Transverse colon (tissue), 4 donors: ENCODE data around the gene IL20. TPM values are rescaled to one million over a fixed set of nuclear protein-coding genes. Genes with fewer than 3 reads are reported as not detected.

Experiments used
- DNase-seq: peaks from one replicate; pipeline ENCODE4 v3.0.0-alpha.2; 2019
- H3K27ac ChIP-seq, 4 donors: fragments of 200-600 bp; sonication (generic); 2 replicates each; pipeline ENCODE4 v1.5.1; 2016 to 2018; ENCODE audit warnings: inconsistent platforms in 4 of 4
- H3K27me3 ChIP-seq: fragments of 200-600 bp; sonication (generic); 2 replicates; pipeline ENCODE4 v1.5.1; 2017; ENCODE audit warnings: inconsistent platforms
- H3K36me3 ChIP-seq, 4 donors: fragments of 200-600 bp; sonication (generic); 2 replicates each; pipeline ENCODE4 v1.5.1; 2017 to 2019; ENCODE audit warnings: inconsistent platforms in 4 of 4
- H3K4me1 ChIP-seq, 4 donors: fragments of 200-600 bp; sonication (generic); 2 replicates each; pipeline ENCODE4 v1.5.1; 2017 to 2020; ENCODE audit warnings: inconsistent platforms in 4 of 4
- H3K4me3 ChIP-seq, 4 donors: fragments of 200-600 bp; sonication (generic); 1 replicate in 1 of 4; 2 replicates in 3 of 4; pipeline versions ENCODE4 v1.5.1 to v1.6.1; 2017 to 2019; ENCODE audit warnings: inconsistent platforms in 4 of 4
- H3K9me3 ChIP-seq, 2 donors: fragments of 200-600 bp; sonication (generic); 2 replicates each; pipeline ENCODE4 v1.5.1; 2017 to 2019; ENCODE audit warnings: inconsistent platforms in 2 of 2
- CTCF ChIP-seq, 5 experiments: fragments of 200-600 bp in 3 of 5; fragments of 450-650 bp in 2 of 5; sonication (generic) in 3 of 5; IDR thresholded peaks; 1 replicate in 2 of 5; 2 replicates in 3 of 5; pipeline ENCODE4 v1.5.1; 2016 to 2017; ENCODE audit warnings: antibody characterized with exemption in 5 of 5, inconsistent platforms in 3 of 5, mild to moderate bottlenecking in 2 of 5, moderate library complexity in 1 of 5
- EP300 ChIP-seq: sonication (generic); formaldehyde crosslinking; IDR thresholded peaks from one replicate; pipeline ENCODE4 v1.6.1; 2017; ENCODE audit warnings: antibody characterized with exemption, low read depth
- POLR2A ChIP-seq: fragments of 450-650 bp; IDR thresholded peaks from one replicate; pipeline ENCODE4 v1.6.1; 2016; ENCODE audit warnings: antibody characterized with exemption, mild to moderate bottlenecking, moderate library complexity
- POLR2AphosphoS5 ChIP-seq, 3 donors: sonication (generic); formaldehyde crosslinking; IDR thresholded peaks; one replicate each; pipeline ENCODE4 v1.6.1; 2016; ENCODE audit warnings: antibody characterized with exemption in 3 of 3
- WGBS, 2 donors: methylation state at CpG; one replicate each; pipeline ENCODE4 v1.1.5; 2018; ENCODE audit warnings: low coverage in 1 of 2; 5-methylcytosine and 5-hydroxymethylcytosine counted together
- in situ Hi-C, 4 donors: fragments of 200-750 bp; cut with MboI; loops; one replicate each; pipeline versions ENCODE4 v1.15.0 to v1.15.1; 2017; ENCODE audit warnings: low sequenced_read_pairs in 3 of 4, low pct_ligation_motif_present in 1 of 4, low pct_unique_long_range_greater_than_20kb in 1 of 4
- intact Hi-C: fragments of 100-400 bp; cut with DNase I; formaldehyde crosslinking; loops from one replicate; pipeline ENCODE4 v1.15.1; 2023; ENCODE audit warnings: low total_unique reads
- total RNA-seq, 4 donors: library from RNA; depleted of rRNA; stranded (reverse); fragments of >200 nt; gene quantifications; one replicate each; pipeline ENCODE4 v1.1.0, GENCODE V29; 2016

IL20 gene
- total RNA-seq, 4 donors from 2014 or later: not detected

- no peak for DNase-seq
- Histone ChIP-seq H3K27ac (no peak overlapping the region), H3K9me3 (no peaks in the 10 kb centered on the region), H3K27me3 (peaks cover 15% of the 10 kb centered on the region), H3K4me3 (no peak overlapping the region), H3K36me3 (no peaks in the 10 kb centered on the region), H3K4me1 (peaks cover 0 to 19% (median 0%) of the 10 kb centered on the region in 4 donors)
- WGBS, 2 donors: 77 to 81% methylated on average over 2 of the region's 2 CpGs
- in situ Hi-C loops (no loop called here), intact Hi-C loops (no loop called here)
- no peak for TF ChIP-seq POLR2AphosphoS5 (IDR thresholded peaks at IDR 0.05)
- no peak for TF ChIP-seq EP300
- TF ChIP-seq CTCF (IDR thresholded peaks at IDR 0.05): no peak
- no peak for TF ChIP-seq POLR2A
Observed at GRCh38 chr1:206836111-206836510, 29.3 kb upstream of the IL20 start.

- in situ Hi-C loops: no loop called here
- TF ChIP-seq POLR2AphosphoS5 (IDR thresholded peaks at IDR 0.05) (no peak), CTCF (IDR thresholded peaks at IDR 0.05) (no peak), EP300 (no peak), POLR2A (no peak)
- DNase-seq: no peak
- 73% methylated on average over 4 of the region's 4 CpGs; no CpG with 5 or more reads in 1 of the 2 donors for WGBS, 2 donors
- Histone ChIP-seq H3K9me3 (no peaks in the 10 kb centered on the region), H3K4me1 (peaks cover 0 to 3% (median 0%) of the 10 kb centered on the region in 4 donors), H3K27ac (no peak overlapping the region), H3K36me3 (no peaks in the 10 kb centered on the region), H3K4me3 (no peak overlapping the region), H3K27me3 (peaks cover 15% of the 10 kb centered on the region)
- intact Hi-C loops: no loop called here
Observed at GRCh38 chr1:206839006-206839560, 26.3 kb upstream of the IL20 start.

DNA sequence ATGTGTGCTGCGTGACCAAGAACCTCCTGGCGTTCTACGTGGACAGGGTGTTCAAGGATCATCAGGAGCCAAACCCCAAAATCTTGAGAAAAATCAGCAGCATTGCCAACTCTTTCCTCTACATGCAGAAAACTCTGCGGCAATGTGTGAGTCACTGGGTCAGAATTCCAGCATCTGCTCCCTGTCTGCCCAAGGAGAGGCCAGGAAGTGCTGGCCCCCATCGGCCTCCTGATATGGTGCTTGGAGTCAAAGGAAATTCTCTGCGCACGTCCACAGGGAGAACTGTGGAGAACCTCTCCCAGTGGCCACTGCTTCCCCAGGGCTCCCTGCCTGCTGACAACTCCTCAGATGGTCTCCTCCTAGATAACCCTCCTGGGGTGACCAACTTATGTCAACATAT, 25.6 kb upstream of the IL20 start:
- no peaks in the 10 kb centered on the region for H3K4me1 ChIP-seq
- in situ Hi-C loops (no loop called here), intact Hi-C loops (no loop called here)
- no peak for DNase-seq
- H3K27ac ChIP-seq: no peak overlapping the region
- peaks cover 15% of the 10 kb centered on the region for H3K27me3 ChIP-seq
- H3K9me3 ChIP-seq: no peaks in the 10 kb centered on the region
- no peak overlapping the region for H3K4me3 ChIP-seq
- TF ChIP-seq EP300 (no peak), CTCF (IDR thresholded peaks at IDR 0.05) (no peak), POLR2A (no peak), POLR2AphosphoS5 (IDR thresholded peaks at IDR 0.05) (no peak)
- no peaks in the 10 kb centered on the region for H3K36me3 ChIP-seq
- WGBS, 2 donors: 90% methylated on average over 7 of the region's 7 CpGs; no CpG with 5 or more reads in 1 of the 2 donors

- WGBS, 2 donors: 80 to 92% methylated on average over 1 to 7 of the region's 7 CpGs
- in situ Hi-C loops (no loop called here), intact Hi-C loops (no loop called here)
- TF ChIP-seq CTCF (IDR thresholded peaks at IDR 0.05) (no peak), POLR2A (no peak), POLR2AphosphoS5 (IDR thresholded peaks at IDR 0.05) (no peak), EP300 (no peak)
- Histone ChIP-seq H3K9me3 (no peaks in the 10 kb centered on the region), H3K4me3 (no peak overlapping the region), H3K27ac (no peak overlapping the region), H3K36me3 (no peaks in the 10 kb centered on the region), H3K4me1 (no peaks in the 10 kb centered on the region), H3K27me3 (peaks cover 9% of the 10 kb centered on the region)
- no peak for DNase-seq
Observed at GRCh38 chr1:206841609-206842323, 23.7 kb upstream of the IL20 start.
